T-helper 1 cell (primary cell): ENCODE measurements around the gene MUC4.
"Not testable (repeated sequence)": the region's sequence is repeated elsewhere in the genome, so short reads cannot be mapped to it uniquely, and the experiment has no call there.

Source experiments
- DNase-seq, 5 donors: peaks; one replicate each; pipeline ENCODE4 v3.0.0-alpha.2; 2012 to 2020

MUC4 gene

GRCh38 chr3:195781236-195781635, 30.5 kb downstream of the MUC4 start:
- DNase-seq: not testable (repeated sequence)

GRCh38 chr3:195777975-195778374, 33.8 kb downstream of the MUC4 start:
- no peak for DNase-seq

GRCh38 chr3:195774917-195775316, 36.8 kb downstream of the MUC4 start:
- no peak for DNase-seq

GRCh38 chr3:195773956-195774537, 37.7 kb downstream of the MUC4 start:
- DNase-seq: no peak

DNA sequence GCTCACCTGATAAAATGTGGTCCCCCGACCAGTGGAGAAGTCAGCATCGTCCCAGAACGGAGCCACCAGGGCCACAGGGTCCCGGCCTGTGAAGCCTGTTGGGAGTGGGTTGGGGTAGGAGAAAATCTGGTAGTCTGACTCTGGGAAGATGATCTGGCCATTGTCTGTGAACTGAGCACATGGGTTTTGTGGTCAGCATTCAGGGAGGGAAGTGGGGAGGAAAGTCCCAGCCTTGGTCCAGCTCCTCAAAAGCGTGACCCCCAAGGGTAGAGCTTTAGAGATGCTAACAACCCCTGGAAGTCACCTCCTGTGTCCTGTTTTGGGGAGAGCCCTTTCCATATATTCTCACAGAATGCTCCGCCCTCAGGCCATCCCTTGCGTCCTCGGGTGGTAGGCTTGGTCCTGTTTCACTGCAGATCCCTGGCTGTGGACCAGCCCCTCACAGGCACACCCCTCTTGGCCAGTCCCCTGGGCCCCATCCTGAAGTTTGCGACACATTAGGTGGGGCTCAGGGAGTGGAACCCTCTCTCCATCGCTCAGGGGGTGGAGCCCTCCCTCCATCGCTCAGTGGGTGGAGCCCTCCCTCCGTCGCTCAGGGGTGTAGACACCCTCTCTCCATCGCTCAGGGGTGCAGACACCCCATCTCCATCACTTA, 40.0 kb downstream of the MUC4 start:
- no peak for DNase-seq

- DNase-seq: not testable (repeated sequence)
These were observed 40.7 kb downstream of the MUC4 start for GRCh38 chr3:195770841-195771645.

- DNase-seq: no peak
These were observed 41.5 kb downstream of the MUC4 start for GRCh38 chr3:195770081-195770840.

DNA sequence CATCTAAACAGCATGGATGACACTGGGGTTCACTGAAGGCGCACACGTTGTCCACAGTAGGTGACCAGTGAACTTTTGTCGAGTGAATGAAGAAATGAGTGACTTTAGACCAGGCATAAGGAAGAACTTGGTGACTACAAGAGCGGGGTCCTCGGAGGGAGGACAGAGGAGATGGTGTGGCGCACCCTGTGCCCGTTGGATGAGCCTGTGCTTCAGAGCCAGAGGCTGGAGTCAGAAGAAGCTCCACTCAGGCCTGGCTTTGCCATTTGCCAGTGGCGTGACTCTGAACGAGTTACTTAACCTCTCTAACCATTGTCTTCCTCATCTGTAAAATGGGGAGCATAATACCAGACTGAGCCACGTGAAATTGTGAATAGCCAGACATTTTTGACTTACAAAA, 42.2 kb downstream of the MUC4 start:
- DNase-seq: no peak

DNA sequence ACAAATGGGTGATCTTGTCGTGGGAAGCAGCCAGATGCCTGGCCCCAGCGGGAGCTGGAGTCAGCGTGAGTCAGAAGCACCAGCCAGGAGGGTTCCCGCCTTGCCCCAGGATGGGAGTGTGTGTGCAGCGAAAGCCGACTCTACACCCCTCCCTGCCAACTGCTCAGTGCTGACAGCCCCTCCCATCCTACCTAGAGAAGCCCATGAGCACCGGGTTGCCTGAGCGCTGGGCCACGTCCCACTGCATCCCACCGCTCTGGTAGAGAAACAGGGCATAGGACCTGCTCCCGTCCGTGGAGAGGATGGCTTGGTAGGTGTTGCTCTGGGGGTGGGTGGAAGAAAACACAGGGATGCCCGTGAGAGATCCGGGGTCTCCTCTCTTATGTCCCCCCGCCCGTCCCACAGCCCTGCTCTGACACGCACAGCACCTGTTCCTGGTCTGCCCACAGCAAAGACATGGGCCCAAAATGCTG, 42.9 kb downstream of the MUC4 start:
- no peak for DNase-seq

DNA sequence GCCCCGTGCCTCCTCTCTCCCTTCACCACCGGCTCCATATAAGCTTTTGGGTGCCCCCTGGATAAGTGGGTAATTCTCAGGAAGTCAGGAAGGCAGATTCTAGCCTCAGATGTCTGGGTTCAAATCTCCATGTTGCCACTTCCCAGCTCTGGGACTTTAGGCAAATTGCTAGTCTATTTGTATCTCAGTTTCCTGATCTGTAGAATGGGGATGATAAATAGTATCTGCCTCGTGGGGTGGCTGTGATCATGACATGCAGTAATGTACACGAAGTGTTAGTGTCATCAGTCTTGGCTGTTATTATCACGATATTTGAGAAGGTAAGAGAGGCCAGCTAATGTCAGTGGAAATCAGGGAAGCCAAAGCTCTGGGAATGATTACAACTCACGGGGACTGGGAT, 43.3 kb downstream of the MUC4 start:
- DNase-seq: no peak

DNA sequence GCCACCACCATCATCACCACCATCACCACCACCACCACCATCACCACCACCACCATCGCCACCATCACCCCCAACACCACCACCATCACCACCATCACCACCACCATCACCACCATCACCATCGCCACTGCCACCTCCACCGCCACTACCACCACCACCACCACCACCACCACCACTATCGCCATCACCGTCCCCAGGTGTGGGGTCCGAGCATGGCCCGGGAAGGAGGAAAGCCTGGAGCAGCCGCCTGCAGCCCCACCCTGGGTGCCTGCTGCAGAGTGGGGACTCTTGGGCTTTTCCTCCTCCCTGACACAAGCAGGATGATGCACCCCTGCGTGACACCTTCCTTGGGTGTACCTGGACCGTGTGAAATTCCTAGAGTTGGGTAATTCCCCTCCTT, 43.9 kb downstream of the MUC4 start:
- no peak for DNase-seq

GRCh38 chr3:195766671-195767070, 45.1 kb downstream of the MUC4 start:
- no peak for DNase-seq

DNA sequence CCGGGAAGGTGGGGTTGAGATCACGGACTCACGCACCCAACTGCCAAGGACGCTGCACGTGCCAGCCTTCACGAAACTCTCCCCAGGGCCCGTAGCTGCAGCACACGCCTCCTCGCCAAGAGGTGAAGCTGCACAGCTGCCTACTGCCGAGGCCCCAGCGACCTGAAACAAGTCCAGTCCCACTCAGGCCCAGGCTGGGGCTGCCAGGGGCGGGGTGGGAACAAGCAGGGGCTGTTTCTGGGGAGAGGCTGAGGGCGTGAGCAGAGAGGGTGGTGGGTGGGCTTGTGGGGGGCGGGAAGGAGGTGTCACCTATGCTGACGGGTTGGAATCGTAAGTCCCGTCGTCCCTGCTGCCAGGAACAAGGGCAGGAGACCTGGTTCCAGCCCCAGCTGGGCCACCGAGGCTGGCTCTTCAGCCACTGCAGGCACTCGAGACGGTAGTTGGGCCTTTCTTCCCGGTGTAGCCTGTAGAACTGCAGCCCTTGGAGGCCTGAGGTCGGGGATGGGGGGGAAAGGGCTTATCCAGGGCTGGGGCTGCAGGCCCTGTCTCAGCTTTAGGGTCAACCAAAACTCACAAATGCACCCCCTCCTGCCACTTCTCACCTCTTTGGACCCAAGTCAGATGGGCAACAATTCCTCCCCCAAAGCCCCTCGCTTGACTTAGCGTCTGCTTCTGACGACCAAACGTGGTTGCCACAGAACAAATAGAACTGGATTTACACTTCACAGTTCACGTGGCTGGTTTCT, 46.6 kb downstream of the MUC4 start:
- no peak for DNase-seq

DNA sequence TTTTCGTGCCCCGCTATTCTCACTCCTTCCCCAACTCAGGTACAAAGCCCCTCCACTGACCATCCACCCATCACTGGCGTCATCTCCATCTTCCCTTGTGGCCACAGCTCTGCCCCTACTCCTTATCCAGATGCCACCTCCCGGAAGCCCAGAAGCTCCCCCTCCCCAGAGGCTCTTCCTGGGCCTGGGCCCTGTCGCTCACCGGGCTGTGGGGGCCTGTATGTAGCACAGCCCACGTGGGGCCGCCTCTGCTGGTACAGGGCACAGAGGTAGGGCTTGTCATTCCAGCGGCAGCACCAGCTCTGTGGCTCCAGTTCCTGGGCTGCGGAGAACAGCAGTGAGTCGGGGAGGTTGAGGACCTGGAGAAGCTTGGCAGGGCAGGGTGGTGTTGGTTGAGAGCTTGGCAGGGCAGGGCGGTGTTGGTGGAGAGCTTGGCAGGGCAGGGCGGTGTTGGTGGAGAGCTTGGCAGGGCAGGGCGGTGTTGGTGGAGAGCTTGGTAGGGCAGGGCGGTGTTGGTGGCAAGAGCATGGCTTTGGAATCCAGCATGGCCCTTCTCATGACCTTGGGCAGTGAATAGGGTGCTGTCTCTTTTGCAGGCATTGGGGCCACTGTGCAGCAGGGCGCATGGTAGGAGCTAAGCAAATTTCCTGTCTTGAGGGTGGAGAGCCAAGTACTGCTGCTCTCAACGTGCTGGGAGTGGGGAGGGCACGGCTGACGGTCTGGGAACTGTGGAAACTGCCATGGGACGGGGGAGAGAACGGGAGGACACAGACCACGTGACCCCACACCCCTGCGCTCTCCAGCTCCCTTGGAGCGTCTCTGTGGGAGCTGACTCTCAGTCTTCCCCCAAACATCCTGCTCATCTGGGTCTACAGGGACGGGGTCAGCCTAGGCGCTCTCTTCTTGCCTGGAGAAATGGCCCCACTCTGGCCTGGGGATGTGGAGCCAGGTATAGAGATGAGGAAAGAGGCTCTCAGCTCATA, 47.6 kb downstream of the MUC4 start:
- DNase-seq: no peak

DNA sequence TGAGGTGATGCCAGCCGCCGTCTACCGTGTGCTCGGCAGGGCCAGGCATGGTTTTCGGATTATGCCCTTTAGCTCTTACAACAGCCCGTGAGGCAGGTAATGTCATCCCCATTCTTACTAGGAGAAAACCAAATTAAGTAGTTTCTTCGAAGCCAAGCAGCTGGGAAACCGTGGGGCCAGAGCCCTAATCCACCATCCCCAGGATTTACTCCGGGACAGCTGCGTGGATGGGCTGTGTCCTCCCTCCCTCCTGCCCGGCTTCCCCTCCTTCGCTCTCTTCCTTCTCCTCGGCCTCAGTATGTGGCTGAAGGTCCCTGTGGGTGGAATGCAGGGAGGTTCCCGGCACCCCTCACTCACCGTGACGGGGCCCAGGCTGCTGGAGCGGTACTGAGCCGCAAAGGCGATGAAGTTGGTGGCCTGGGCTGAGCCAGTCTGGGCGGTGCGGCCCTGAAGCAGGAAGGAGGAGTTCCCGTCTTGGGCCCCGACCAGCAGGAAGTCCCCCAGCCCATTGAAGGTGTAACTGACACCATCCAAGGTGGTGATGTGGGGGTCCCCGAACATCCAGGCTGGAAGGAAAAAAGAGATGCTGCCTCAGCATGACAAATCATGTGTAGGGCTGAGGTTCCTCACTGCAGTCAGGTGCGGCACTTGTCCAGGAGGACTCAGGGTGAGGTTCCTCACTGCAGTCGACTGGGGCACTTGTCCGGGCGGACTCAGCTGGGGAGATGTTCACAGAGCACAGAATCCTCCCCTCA, 48.5 kb downstream of the MUC4 start:
- no peak for DNase-seq

GRCh38 chr3:195762611-195763010, 49.1 kb downstream of the MUC4 start:
- DNase-seq: no peak

- DNase-seq: no peak
These were observed 49.5 kb downstream of the MUC4 start for GRCh38 chr3:195762249-195762585.

- DNase-seq: no peak
These were observed 50.0 kb downstream of the MUC4 start for GRCh38 chr3:195761567-195762248.

GRCh38 chr3:195761123-195761566, 50.6 kb downstream of the MUC4 start:
- no peak for DNase-seq
